PFSK-1 (cell line): ENCODE measurements around the gene BRI3BP.

Experiments used
- FOXP2 ChIP-seq: optimal IDR thresholded peaks from 2 replicates; pipeline ENCODE3; 2011; ENCODE audit warnings: borderline replicate concordance, control low read depth, inconsistent platforms; ENCODE audit not compliant: insufficient read depth; ENCODE audit errors: extremely low read length, extremely low read depth
- POLR2AphosphoS5 ChIP-seq: IDR thresholded peaks from 2 replicates; pipeline ENCODE4 v1.6.1; 2012; ENCODE audit warnings: low read depth, mild to moderate bottlenecking, control low read depth, low read length, moderate library complexity
- SIN3A ChIP-seq: IDR thresholded peaks from 2 replicates; pipeline ENCODE4 v1.6.1; 2012; ENCODE audit warnings: mild to moderate bottlenecking, low read length, moderate library complexity, borderline replicate concordance; ENCODE audit not compliant: insufficient read depth
- TAF1 ChIP-seq: IDR thresholded peaks from 2 replicates; pipeline ENCODE4 v1.6.1; 2012; ENCODE audit warnings: low read length, control low read depth, borderline replicate concordance; ENCODE audit not compliant: insufficient read depth
- TF ChIP-seq, protein P1 (sequence below), 2 experiments: IDR thresholded peaks; 2 replicates each; pipeline versions ENCODE4 v1.6.1 to v1.8.0; 2011 to 2012; ENCODE audit warnings: low read depth in 2 of 2, low read length in 2 of 2, control low read depth in 1 of 2, inconsistent platforms in 1 of 2, mild to moderate bottlenecking in 1 of 2, moderate library complexity in 1 of 2; ENCODE audit not compliant: insufficient read depth in 1 of 2

DNA sequence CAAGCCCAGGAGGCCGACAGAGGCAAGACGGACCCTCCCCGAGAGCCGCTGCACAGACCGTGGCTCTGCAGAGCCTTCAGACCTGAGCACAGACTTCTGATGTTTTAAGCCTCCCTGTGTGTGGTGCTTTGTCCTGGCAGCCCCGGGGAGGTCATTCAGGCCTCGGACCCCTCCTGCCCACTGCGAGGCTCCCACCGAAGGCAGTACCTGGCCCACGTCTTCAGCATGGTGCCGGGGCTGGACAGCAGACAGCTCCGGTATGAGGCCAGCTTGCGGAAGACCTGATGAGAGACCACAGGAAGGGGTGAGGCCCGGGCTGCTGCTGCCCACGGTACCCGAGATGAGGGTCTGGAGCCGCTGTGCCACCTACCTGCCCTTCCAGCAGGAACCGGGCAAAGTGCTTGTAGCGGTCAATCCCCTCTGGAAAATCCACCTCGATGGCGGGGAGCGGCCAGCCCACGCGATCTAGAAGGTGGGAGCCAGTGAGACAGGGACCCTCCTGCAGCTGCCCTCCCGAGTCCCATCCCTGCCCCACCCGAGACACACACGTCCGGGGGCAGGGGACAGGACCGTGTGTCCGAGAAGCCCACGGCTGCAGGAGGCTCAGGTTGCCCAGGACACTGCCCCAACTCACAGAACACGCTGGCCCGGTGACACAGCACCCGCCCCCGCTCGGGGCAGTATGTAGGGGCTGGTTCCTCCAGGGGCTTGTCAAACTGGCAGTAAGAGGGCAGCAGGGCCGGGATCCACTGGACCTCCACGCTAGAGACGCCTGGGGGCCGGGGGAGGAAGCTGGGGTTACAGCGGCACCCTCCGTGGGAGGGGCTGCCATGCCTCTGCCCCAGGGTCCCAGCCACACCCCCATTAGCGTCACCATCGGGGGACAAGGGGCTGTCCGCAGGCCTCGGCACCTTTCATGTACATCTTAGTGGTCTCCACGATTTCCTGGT, 43.4 kb upstream of the BRI3BP start:
- TF ChIP-seq POLR2AphosphoS5 (no peak), FOXP2 (no peak), TAF1 (no peak), SIN3A (no peak)
- TF ChIP-seq, protein P1, sequence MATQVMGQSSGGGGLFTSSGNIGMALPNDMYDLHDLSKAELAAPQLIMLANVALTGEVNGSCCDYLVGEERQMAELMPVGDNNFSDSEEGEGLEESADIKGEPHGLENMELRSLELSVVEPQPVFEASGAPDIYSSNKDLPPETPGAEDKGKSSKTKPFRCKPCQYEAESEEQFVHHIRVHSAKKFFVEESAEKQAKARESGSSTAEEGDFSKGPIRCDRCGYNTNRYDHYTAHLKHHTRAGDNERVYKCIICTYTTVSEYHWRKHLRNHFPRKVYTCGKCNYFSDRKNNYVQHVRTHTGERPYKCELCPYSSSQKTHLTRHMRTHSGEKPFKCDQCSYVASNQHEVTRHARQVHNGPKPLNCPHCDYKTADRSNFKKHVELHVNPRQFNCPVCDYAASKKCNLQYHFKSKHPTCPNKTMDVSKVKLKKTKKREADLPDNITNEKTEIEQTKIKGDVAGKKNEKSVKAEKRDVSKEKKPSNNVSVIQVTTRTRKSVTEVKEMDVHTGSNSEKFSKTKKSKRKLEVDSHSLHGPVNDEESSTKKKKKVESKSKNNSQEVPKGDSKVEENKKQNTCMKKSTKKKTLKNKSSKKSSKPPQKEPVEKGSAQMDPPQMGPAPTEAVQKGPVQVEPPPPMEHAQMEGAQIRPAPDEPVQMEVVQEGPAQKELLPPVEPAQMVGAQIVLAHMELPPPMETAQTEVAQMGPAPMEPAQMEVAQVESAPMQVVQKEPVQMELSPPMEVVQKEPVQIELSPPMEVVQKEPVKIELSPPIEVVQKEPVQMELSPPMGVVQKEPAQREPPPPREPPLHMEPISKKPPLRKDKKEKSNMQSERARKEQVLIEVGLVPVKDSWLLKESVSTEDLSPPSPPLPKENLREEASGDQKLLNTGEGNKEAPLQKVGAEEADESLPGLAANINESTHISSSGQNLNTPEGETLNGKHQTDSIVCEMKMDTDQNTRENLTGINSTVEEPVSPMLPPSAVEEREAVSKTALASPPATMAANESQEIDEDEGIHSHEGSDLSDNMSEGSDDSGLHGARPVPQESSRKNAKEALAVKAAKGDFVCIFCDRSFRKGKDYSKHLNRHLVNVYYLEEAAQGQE (IDR thresholded peaks at IDR 0.05; ENCODE audit: insufficient read depth in 1 of 2, low read depth in 2 of 2, low read length in 2 of 2) = no peak
